Neural progenitor cell (in vitro differentiated cells): ENCODE results near the gene MON1B. TPM values are rescaled to one million over a fixed set of nuclear protein-coding genes. Genes with fewer than 3 reads are reported as not detected.
"Not testable (repeated sequence)": the region's sequence is repeated elsewhere in the genome, so short reads cannot be mapped to it uniquely, and the experiment has no call there.

ENCODE experiments used
- DNase-seq: peaks from one replicate; pipeline ENCODE4 v3.0.0-alpha.2; 2016; ENCODE audit warnings: low spot score
- H2AFZ ChIP-seq: fragments of 200-600 bp; sonication (generic); replicated peaks from 2 replicates; pipeline ENCODE4 v1.6.1; 2016; ENCODE audit warnings: antibody characterized with exemption
- H3F3A ChIP-seq: fragments of 200-600 bp; sonication (generic); 2 replicates; pipeline ENCODE4 v1.6.1; 2016; ENCODE audit warnings: antibody characterized with exemption, low read depth
- H3K27ac ChIP-seq: fragments of 200-600 bp; sonication (generic); 2 replicates; pipeline ENCODE4 v1.5.1; 2016; ENCODE audit warnings: mild to moderate bottlenecking
- H3K27me3 ChIP-seq: fragments of 200-600 bp; sonication (generic); 2 replicates; pipeline ENCODE4 v1.6.1; 2016; ENCODE audit warnings: mild to moderate bottlenecking, moderate library complexity
- H3K36me3 ChIP-seq: fragments of 200-600 bp; sonication (generic); 2 replicates; pipeline ENCODE4 v1.5.1; 2016
- H3K4me1 ChIP-seq: fragments of 200-600 bp; sonication (generic); 2 replicates; pipeline ENCODE4 v1.6.1; 2016; ENCODE audit warnings: mixed run types
- H3K4me2 ChIP-seq: fragments of 200-600 bp; sonication (generic); 2 replicates; pipeline ENCODE4 v1.6.1; 2016
- H3K4me3 ChIP-seq: fragments of 200-600 bp; sonication (generic); 2 replicates; pipeline ENCODE4 v1.5.1; 2016
- H3K79me2 ChIP-seq: fragments of 200-600 bp; sonication (generic); 2 replicates; pipeline ENCODE4 v1.6.1; 2016; ENCODE audit warnings: low read depth
- H3K9ac ChIP-seq: fragments of 200-600 bp; sonication (generic); 2 replicates; pipeline ENCODE4 v1.6.1; 2016
- H3K9me3 ChIP-seq: fragments of 200-600 bp; sonication (generic); 2 replicates; pipeline ENCODE4 v1.5.1; 2016; ENCODE audit warnings: low read depth
- H4K20me1 ChIP-seq: fragments of 200-600 bp; sonication (generic); 2 replicates; pipeline ENCODE4 v1.6.1; 2016; ENCODE audit warnings: low read depth
- H3K27ac Mint-ChIP-seq: 3 replicates; pipeline ENCODE4 v1.8.0; 2021; ENCODE audit warnings: mixed read lengths
- H3K27me3 Mint-ChIP-seq: 2 replicates; pipeline ENCODE4 v1.8.0; 2022; ENCODE audit warnings: low read depth, mild to moderate bottlenecking, inconsistent platforms, moderate library complexity, mixed read lengths; ENCODE audit not compliant: insufficient read depth
- H3K36me3 Mint-ChIP-seq: 3 replicates; pipeline ENCODE4 v1.8.0; 2021; ENCODE audit warnings: mixed read lengths
- H3K4me1 Mint-ChIP-seq: 3 replicates; pipeline ENCODE4 v1.8.0; 2021; ENCODE audit warnings: mixed read lengths
- H3K4me3 Mint-ChIP-seq: 3 replicates; pipeline ENCODE4 v1.8.0; 2021; ENCODE audit warnings: mild to moderate bottlenecking, moderate library complexity, mixed read lengths
- H3K9me3 Mint-ChIP-seq: 3 replicates; pipeline ENCODE4 v1.8.0; 2020; ENCODE audit warnings: mixed read lengths
- CTCF ChIP-seq: fragments of 200-600 bp; sonication (generic); IDR thresholded peaks from 2 replicates; pipeline ENCODE4 v1.5.1; 2017; ENCODE audit warnings: antibody characterized with exemption, mild to moderate bottlenecking
- EZH2 ChIP-seq: fragments of 200-600 bp; sonication (generic); IDR thresholded peaks from 2 replicates; pipeline ENCODE4 v1.6.1; 2017; ENCODE audit warnings: antibody characterized with exemption, mild to moderate bottlenecking, moderate library complexity
- EZH2phosphoT487 ChIP-seq: fragments of 200-600 bp; sonication (generic); IDR thresholded peaks from 2 replicates; pipeline ENCODE4 v1.6.1; 2017; ENCODE audit warnings: antibody characterized with exemption
- total RNA-seq: library from RNA; depleted of rRNA; stranded (reverse); fragments of >200 nt; gene quantifications from 2 replicates; pipeline ENCODE4 v1.2.3, GENCODE V29; 2015; ENCODE audit warnings: low replicate concordance

The MON1B gene
- total RNA-seq, 1 donor from 2014 or later, result 9.1 TPM

- Histone ChIP-seq H2AFZ (no peak overlapping the region), H3K27ac (no peak overlapping the region), H3K79me2 (no peaks in the 10 kb centered on the region), H3F3A (no peaks in the 10 kb centered on the region), H4K20me1 (no peaks in the 10 kb centered on the region), H3K27me3 (no peaks in the 10 kb centered on the region), H3K9ac (no peak overlapping the region), H3K4me2 (no peak overlapping the region), H3K4me1 (no peaks in the 10 kb centered on the region), H3K36me3 (no peaks in the 10 kb centered on the region), H3K4me3 (no peak overlapping the region), H3K9me3 (no peaks in the 10 kb centered on the region)
- Mint-ChIP-seq H3K4me1 (no peaks in the 10 kb centered on the region), H3K27me3 (no peaks in the 10 kb centered on the region), H3K36me3 (no peaks in the 10 kb centered on the region), H3K9me3 (no peaks in the 10 kb centered on the region), H3K27ac (no peak overlapping the region), H3K4me3 (no peak overlapping the region)
- no peak for DNase-seq
- TF ChIP-seq EZH2phosphoT487 (no peak), EZH2 (no peak), CTCF (no peak)
Measured at GRCh38 chr16:77157346-77158058, 33.5 kb upstream of the MON1B start.

DNA sequence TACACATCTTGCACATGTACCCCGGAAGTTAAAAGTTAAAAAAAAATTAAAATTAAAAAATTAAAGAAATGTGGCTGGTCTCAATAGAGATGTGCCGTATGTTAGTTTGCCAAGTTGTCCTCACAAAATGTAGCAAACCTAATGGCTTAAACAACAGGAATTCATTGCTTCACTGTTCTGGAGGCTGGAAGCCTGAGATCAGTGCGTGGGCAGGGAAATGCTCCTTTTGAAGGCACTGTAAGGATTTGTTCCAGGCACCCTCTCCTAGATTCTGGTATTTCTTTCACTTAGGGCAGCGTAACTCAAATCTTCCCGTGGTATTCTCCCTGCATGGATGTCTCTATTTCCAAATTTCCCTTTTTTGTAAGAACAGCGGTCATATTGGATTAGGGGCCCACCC lies 32.7 kb upstream of the MON1B start:
- H3K27ac Mint-ChIP-seq, result no peak overlapping the region
- Histone ChIP-seq H3K9ac (no peak overlapping the region), H3K36me3 (no peaks in the 10 kb centered on the region), H2AFZ (no peak overlapping the region), H3K4me2 (no peak overlapping the region), H3K4me3 (no peak overlapping the region), H3K79me2 (no peaks in the 10 kb centered on the region), H3K27ac (no peak overlapping the region), H4K20me1 (no peaks in the 10 kb centered on the region), H3K9me3 (no peaks in the 10 kb centered on the region), H3K4me1 (no peaks in the 10 kb centered on the region), H3F3A (no peaks in the 10 kb centered on the region), H3K27me3 (no peaks in the 10 kb centered on the region)
- H3K36me3 Mint-ChIP-seq, result no peaks in the 10 kb centered on the region
- H3K4me3 Mint-ChIP-seq, result no peak overlapping the region
- DNase-seq, result no peak
- no peaks in the 10 kb centered on the region for H3K9me3 Mint-ChIP-seq
- no peaks in the 10 kb centered on the region for H3K27me3 Mint-ChIP-seq
- no peaks in the 10 kb centered on the region for H3K4me1 Mint-ChIP-seq
- TF ChIP-seq CTCF (no peak), EZH2phosphoT487 (no peak), EZH2 (no peak)

- no peaks in the 10 kb centered on the region for H3K9me3 ChIP-seq
- H3F3A ChIP-seq, result no peaks in the 10 kb centered on the region
- Mint-ChIP-seq H3K36me3 (no peaks in the 10 kb centered on the region), H3K27ac (no peak overlapping the region), H3K4me3 (no peak overlapping the region), H3K9me3 (no peaks in the 10 kb centered on the region), H3K4me1 (no peaks in the 10 kb centered on the region), H3K27me3 (no peaks in the 10 kb centered on the region)
- no peaks in the 10 kb centered on the region for H3K27me3 ChIP-seq
- H4K20me1 ChIP-seq, result no peaks in the 10 kb centered on the region
- no peaks in the 10 kb centered on the region for H3K79me2 ChIP-seq
- H2AFZ ChIP-seq, result no peak overlapping the region
- no peak for TF ChIP-seq CTCF
- TF ChIP-seq EZH2phosphoT487, result no peak
- TF ChIP-seq EZH2, result no peak
- no peak overlapping the region for H3K4me3 ChIP-seq
- no peak overlapping the region for H3K27ac ChIP-seq
- H3K9ac ChIP-seq, result no peak overlapping the region
- no peak for DNase-seq
- no peaks in the 10 kb centered on the region for H3K4me1 ChIP-seq
- H3K36me3 ChIP-seq, result no peaks in the 10 kb centered on the region
- H3K4me2 ChIP-seq, result no peak overlapping the region
Measured at GRCh38 chr16:77165006-77165405, 26.0 kb upstream of the MON1B start.

DNA sequence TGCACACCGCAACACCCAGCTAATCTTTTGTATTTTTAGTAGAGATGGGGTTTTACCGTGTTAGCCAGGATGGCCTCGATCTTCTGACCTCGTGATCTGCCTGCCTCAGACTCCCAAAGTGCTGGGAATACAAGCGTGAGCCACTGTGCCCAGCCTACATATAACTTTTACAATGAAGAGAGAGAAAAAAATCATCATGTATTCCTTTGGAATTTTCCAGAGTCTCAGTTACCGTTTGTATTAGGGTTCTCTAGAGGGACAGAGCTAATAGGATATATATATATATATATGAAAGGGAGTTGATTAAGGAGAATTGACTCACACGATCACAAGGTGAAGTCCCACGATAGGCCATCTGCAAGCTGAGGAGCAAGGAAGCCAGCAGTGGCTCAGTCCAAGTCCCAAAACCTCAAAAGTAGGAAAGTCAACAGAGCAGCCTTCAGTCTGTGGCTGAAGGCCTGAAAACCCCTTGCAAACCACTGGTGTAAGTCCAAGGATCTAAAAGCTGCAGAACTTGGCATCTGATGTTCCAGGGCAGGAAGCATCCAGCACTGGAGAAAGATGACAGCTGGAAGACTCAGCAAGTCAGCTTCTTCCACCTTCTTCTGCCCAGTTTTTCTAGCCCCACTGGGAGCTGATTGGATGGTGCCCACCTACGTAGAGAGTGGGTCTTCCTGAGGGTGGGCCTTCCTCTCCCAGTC lies 25.3 kb upstream of the MON1B start:
- not testable (repeated sequence) for H3K27me3 Mint-ChIP-seq, DNase-seq, H3K36me3 Mint-ChIP-seq, H3K4me3 ChIP-seq, H3K4me2 ChIP-seq, H3K4me3 Mint-ChIP-seq, H4K20me1 ChIP-seq, H3K36me3 ChIP-seq, H3K27ac ChIP-seq, H3K27me3 ChIP-seq, H3K9me3 ChIP-seq, H3K4me1 ChIP-seq, H2AFZ ChIP-seq, H3K4me1 Mint-ChIP-seq, H3F3A ChIP-seq, H3K79me2 ChIP-seq, H3K9me3 Mint-ChIP-seq, H3K9ac ChIP-seq, H3K27ac Mint-ChIP-seq
